Neutrophil (primary cell): ENCODE measurements around the gene INSC.

Experiments used
- H3K27ac ChIP-seq: fragments of 200-600 bp; sonication (generic); 2 replicates; pipeline ENCODE4 v1.5.1; 2016; ENCODE audit warnings: mild to moderate bottlenecking, moderate library complexity
- H3K27me3 ChIP-seq: fragments of 200-600 bp; sonication (generic); 2 replicates; pipeline ENCODE4 v1.6.0; 2016; ENCODE audit warnings: mild to moderate bottlenecking
- H3K36me3 ChIP-seq: fragments of 200-600 bp; sonication (generic); 2 replicates; pipeline ENCODE4 v1.5.1; 2017
- H3K4me1 ChIP-seq, 2 experiments: fragments of 200-600 bp in 1 of 2; sonication (generic) in 1 of 2; 1 replicate in 1 of 2; 2 replicates in 1 of 2; pipeline versions ENCODE4 v1.5.1 to v1.6.1; 2013 to 2016; ENCODE audit warnings: low read depth in 1 of 2, low read length in 1 of 2, mild to moderate bottlenecking in 1 of 2, moderate library complexity in 1 of 2; ENCODE audit not compliant: control insufficient read depth in 1 of 2, insufficient read depth in 1 of 2
- H3K4me3 ChIP-seq, 2 experiments: fragments of 200-600 bp in 1 of 2; sonication (generic) in 1 of 2; 1 replicate in 1 of 2; 2 replicates in 1 of 2; pipeline ENCODE4 v1.5.1; 2013 to 2016; ENCODE audit warnings: low read depth in 1 of 2, low read length in 1 of 2, mild to moderate bottlenecking in 1 of 2, moderate library complexity in 1 of 2
- H3K9me3 ChIP-seq: fragments of 200-600 bp; sonication (generic); 2 replicates; pipeline ENCODE4 v1.5.1; 2016
- TF ChIP-seq, protein P1 (sequence below): fragments of 200-600 bp; sonication (generic); IDR thresholded peaks from 2 replicates; pipeline ENCODE4 v1.5.1; 2016; ENCODE audit warnings: antibody characterized with exemption

The INSC gene

DNA sequence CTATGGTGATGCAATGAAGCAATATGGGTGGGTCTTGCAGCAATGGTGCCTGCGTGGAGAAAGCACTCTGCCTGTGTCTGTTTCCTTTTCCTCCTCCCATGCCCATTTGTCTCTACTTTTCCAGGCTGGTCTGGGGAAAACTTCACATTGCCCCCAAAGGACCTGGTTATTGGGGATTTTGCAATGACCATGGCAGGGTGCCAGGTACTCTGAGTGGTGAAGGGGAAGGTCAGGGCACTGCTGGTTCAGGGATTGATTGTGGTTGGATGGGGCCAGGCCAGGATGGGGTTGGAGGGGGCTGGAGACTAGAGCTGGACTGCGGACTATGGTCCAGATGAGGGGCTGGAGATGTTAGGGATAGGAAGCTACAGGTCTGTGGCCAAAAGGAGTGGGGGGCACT, 92.1 kb downstream of the INSC start:
- H3K4me3 ChIP-seq = no peak overlapping the region
- no peaks in the 10 kb centered on the region for H3K9me3 ChIP-seq
- H3K27me3 ChIP-seq = no peaks in the 10 kb centered on the region
- TF ChIP-seq, protein P1, sequence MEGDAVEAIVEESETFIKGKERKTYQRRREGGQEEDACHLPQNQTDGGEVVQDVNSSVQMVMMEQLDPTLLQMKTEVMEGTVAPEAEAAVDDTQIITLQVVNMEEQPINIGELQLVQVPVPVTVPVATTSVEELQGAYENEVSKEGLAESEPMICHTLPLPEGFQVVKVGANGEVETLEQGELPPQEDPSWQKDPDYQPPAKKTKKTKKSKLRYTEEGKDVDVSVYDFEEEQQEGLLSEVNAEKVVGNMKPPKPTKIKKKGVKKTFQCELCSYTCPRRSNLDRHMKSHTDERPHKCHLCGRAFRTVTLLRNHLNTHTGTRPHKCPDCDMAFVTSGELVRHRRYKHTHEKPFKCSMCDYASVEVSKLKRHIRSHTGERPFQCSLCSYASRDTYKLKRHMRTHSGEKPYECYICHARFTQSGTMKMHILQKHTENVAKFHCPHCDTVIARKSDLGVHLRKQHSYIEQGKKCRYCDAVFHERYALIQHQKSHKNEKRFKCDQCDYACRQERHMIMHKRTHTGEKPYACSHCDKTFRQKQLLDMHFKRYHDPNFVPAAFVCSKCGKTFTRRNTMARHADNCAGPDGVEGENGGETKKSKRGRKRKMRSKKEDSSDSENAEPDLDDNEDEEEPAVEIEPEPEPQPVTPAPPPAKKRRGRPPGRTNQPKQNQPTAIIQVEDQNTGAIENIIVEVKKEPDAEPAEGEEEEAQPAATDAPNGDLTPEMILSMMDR = no peak
- no peaks in the 10 kb centered on the region for H3K36me3 ChIP-seq
- H3K4me1 ChIP-seq = peaks cover 28 to 33% of the 10 kb centered on the region in 2 experiments
- no peak overlapping the region for H3K27ac ChIP-seq

DNA sequence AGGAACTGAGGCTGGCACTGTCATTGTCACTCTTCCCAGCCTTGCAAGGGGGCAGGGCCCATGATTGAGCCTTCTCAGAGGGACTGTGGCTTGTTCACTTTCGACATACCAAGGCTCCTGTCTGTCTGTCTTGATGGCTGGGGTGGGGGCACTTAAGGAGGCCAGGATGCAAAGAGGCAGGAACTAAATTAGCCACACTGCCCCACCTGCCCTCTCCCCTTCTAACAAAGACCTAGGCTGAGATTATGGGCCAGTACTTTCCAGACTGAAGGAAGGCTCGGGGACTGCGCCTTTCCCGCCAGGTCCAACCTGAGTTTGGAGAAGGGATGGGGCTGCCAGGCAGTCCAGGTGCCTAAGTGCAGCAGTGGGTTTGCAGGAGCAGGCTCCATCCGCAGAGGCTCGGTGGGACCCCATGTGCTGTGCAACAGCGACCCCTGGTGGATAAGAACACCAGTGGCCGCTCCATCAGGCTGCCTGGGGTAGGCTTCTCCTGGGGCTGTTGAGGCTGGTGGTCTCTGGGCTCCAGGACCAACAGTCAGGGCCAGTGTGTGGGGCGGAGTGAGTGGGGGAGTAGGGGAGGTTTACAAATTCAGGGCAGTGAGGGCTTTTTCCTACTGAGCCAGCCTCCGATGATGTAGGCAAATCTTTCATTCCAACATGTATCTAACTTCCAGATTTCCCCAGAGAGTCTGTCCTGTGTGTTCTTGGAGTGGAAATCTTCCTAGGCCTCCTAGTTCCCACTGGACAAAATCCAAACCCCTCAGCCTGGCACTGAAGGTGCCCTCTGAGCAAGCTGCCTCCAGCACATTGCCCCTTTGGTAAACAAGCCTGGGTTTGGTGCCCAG, 93.9 kb downstream of the INSC start:
- Histone ChIP-seq H3K27me3 (no peaks in the 10 kb centered on the region), H3K4me1 (peaks cover 45 to 49% of the 10 kb centered on the region in 2 experiments), H3K27ac (no peak overlapping the region), H3K9me3 (no peaks in the 10 kb centered on the region), H3K36me3 (no peaks in the 10 kb centered on the region), H3K4me3 (no peak overlapping the region)
- TF ChIP-seq, protein P1 = peak; percentile 89

DNA sequence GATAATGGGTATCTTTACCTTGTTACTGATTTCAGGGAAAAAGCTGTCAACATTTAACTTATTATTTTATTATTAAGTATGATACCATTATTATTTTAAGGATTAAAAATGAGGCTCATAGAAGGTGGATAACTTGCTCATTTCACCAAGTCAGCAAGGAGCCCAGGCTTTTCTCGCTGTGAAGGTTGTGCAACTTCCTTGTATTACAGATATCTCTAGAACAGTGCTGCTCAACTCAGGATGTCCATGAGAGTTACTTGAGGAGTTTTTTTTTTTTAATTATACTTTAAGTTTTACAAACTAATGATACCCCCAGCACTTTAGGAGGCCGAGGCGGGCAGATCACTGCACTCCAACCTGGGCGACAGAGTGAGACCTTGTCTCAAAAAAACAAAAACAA, 98.2 kb downstream of the INSC start:
- H3K27ac ChIP-seq = peak overlapping the region; percentile 64
- H3K27me3 ChIP-seq = no peaks in the 10 kb centered on the region
- H3K4me1 ChIP-seq = peaks cover 77 to 80% of the 10 kb centered on the region in 2 experiments
- no peaks in the 10 kb centered on the region for H3K9me3 ChIP-seq
- TF ChIP-seq, protein P1 = no peak
- H3K36me3 ChIP-seq = no peaks in the 10 kb centered on the region
- no peak overlapping the region for H3K4me3 ChIP-seq

DNA sequence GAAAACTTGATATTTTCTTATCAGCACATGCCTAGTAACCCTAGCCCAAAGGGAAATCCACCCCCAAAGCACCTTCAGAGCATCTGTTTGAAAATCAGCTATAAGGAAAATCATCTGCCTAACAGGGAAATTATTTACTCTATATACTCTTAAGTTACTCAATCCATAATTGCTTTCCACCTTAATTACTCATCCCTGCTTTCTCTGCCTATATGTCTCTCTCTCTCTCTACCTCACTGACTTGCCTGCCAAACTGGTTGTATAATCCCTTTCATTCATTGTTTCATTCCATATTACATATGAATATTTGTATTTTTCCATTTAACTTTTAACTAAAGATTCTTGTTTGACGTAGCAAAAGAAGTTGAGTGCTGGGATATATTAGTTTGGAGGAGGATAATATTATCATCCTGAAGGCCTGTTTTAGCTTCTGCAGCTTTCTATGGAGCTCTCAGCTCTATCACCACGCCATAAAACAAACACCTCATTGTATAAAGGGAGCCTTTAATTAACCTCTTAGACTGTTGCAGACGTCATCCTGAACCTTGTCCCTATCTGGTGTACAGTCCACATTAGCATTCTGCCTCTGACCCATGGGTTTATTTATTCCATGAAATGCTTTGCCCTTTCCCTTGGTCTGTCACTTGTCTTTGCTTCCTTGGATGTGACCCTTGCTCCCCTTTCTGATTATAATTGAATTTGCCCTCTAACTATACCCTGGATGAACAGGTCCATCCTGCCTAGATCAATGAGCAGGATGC, 98.9 kb downstream of the INSC start:
- peaks cover 78 to 80% of the 10 kb centered on the region in 2 experiments for H3K4me1 ChIP-seq
- H3K27me3 ChIP-seq = no peaks in the 10 kb centered on the region
- H3K4me3 ChIP-seq = no peak overlapping the region
- peak overlapping the region; percentile 64 for H3K27ac ChIP-seq
- H3K36me3 ChIP-seq = no peaks in the 10 kb centered on the region
- TF ChIP-seq, protein P1 = no peak
- no peaks in the 10 kb centered on the region for H3K9me3 ChIP-seq

DNA sequence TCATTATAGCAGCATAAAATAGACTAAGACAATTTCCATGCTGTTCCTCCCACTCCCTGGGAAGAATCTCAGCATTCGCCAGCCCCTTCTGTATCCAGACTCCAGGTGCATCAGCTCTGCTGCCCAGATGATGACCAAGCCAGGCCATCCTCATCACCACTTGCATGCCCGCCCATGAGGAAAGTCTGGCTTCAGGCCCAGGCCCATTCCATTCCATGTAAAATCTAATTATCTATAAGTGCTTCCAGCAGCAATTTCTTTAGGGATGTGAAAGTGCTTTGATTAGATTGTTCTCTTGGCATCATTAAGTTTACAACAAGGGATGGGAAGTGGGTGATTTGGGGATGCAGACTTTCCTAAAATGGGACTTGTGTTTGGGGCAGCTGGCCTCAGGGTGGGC, 100.3 kb downstream of the INSC start:
- no peaks in the 10 kb centered on the region for H3K9me3 ChIP-seq
- peak overlapping the region in 1 of 2 experiments; percentile 13 for H3K4me3 ChIP-seq
- no peaks in the 10 kb centered on the region for H3K27me3 ChIP-seq
- TF ChIP-seq, protein P1 = no peak
- H3K4me1 ChIP-seq = peaks cover 86 to 90% of the 10 kb centered on the region in 2 experiments
- H3K27ac ChIP-seq = peak overlapping the region; percentile 81
- H3K36me3 ChIP-seq = no peaks in the 10 kb centered on the region
